Measurements from ENCODE around the gene HRH1.

The HRH1 gene

GRCh38 chr3:11136116-11136515, 18.2 kb upstream of the HRH1 start:
- DNase-seq (ENCODE audit: low read depth): peak; percentile 40
- no peak overlapping the region for H3K4me3 ChIP-seq (ENCODE audit: low read depth, low read length)
- no peak for TF ChIP-seq CTCF (conservative IDR thresholded peaks at IDR 0.05; ENCODE audit: low read depth, low read length)

- H3K4me3 ChIP-seq (ENCODE audit: low read depth, low read length): peak overlapping the region; percentile 56
- peak; percentile 100 for DNase-seq (ENCODE audit: low read depth)
- no peak for TF ChIP-seq CTCF (conservative IDR thresholded peaks at IDR 0.05; ENCODE audit: low read depth, low read length)
Measured at GRCh38 chr3:11136830-11137626, 17.3 kb upstream of the HRH1 start.

GRCh38 chr3:11137627-11137959, 16.7 kb upstream of the HRH1 start:
- H3K4me3 ChIP-seq (ENCODE audit: low read depth, low read length): peak overlapping the region; percentile 20
- no peak for DNase-seq (ENCODE audit: low read depth)
- TF ChIP-seq CTCF (conservative IDR thresholded peaks at IDR 0.05; ENCODE audit: low read depth, low read length): no peak

GRCh38 chr3:11138371-11138770, 15.9 kb upstream of the HRH1 start:
- TF ChIP-seq CTCF (conservative IDR thresholded peaks at IDR 0.05; ENCODE audit: low read depth, low read length): no peak
- no peak overlapping the region for H3K4me3 ChIP-seq (ENCODE audit: low read depth, low read length)
- DNase-seq (ENCODE audit: low read depth): no peak

- DNase-seq (ENCODE audit: low read depth): peak; percentile 60
- H3K4me3 ChIP-seq (ENCODE audit: low read depth, low read length): no peak overlapping the region
- TF ChIP-seq CTCF (conservative IDR thresholded peaks at IDR 0.05; ENCODE audit: low read depth, low read length): no peak
Measured at GRCh38 chr3:11140030-11140712, 14.1 kb upstream of the HRH1 start.

- H3K4me3 ChIP-seq (ENCODE audit: low read depth, low read length): no peak overlapping the region
- no peak for TF ChIP-seq CTCF (conservative IDR thresholded peaks at IDR 0.05; ENCODE audit: low read depth, low read length)
- no peak for DNase-seq (ENCODE audit: low read depth)
Measured at GRCh38 chr3:11140713-11141104, 13.6 kb upstream of the HRH1 start.

- H3K4me3 ChIP-seq (ENCODE audit: low read depth, low read length): no peak overlapping the region
- no peak for TF ChIP-seq CTCF (conservative IDR thresholded peaks at IDR 0.05; ENCODE audit: low read depth, low read length)
Measured at GRCh38 chr3:11143476-11143875, 10.8 kb upstream of the HRH1 start.

More at GRCh38 chr3:11143476-11143875, 10.8 kb upstream of the HRH1 start:
- no peak for DNase-seq (ENCODE audit: low read depth)

Data from choroid plexus epithelial cell (primary cell).